Lung (tissue), 12 donors: ENCODE results near the gene LARP4B. TPM values are rescaled to one million over a fixed set of nuclear protein-coding genes. Genes with fewer than 3 reads are reported as not detected.

ENCODE experiments used
- ATAC-seq: fragments of 200-7000 bp; cut with Tn5 transposase; one replicate; pipeline ENCODE4 v1.9.1; 2020; ENCODE audit warnings: moderate number of reproducible peaks; ENCODE audit not compliant: insufficient read depth, low FRiP score
- DNase-seq, 3 donors: peaks; one replicate each; pipeline ENCODE4 v3.0.0-alpha.2; 2013 to 2017
- H3K27ac ChIP-seq, 2 donors: one replicate each; pipeline ENCODE4 v1.5.1; 2013; ENCODE audit warnings: mild to moderate bottlenecking in 2 of 2, moderate library complexity in 2 of 2, control low read depth in 1 of 2, inconsistent platforms in 1 of 2, low read depth in 1 of 2, low read length in 1 of 2
- H3K27me3 ChIP-seq, 3 donors: one replicate each; pipeline ENCODE4 v1.5.1; 2013; ENCODE audit warnings: low read length in 2 of 3; ENCODE audit not compliant: control insufficient read depth in 3 of 3, insufficient read depth in 3 of 3
- H3K36me3 ChIP-seq, 4 donors: one replicate each; pipeline ENCODE4 v1.5.1; 2013; ENCODE audit warnings: low read length in 4 of 4, mild to moderate bottlenecking in 1 of 4, moderate library complexity in 1 of 4; ENCODE audit not compliant: control insufficient read depth in 4 of 4, insufficient read depth in 4 of 4
- H3K4me1 ChIP-seq, 5 donors: one replicate each; pipeline ENCODE4 v1.5.1; 2013; ENCODE audit warnings: low read length in 5 of 5, mild to moderate bottlenecking in 2 of 5, moderate library complexity in 1 of 5; ENCODE audit not compliant: control insufficient read depth in 5 of 5, insufficient read depth in 5 of 5
- H3K4me3 ChIP-seq: one replicate; pipeline ENCODE4 v1.5.1; 2013; ENCODE audit warnings: mild to moderate bottlenecking, control low read depth, moderate library complexity
- H3K9ac ChIP-seq, 2 donors: one replicate each; pipeline ENCODE4 v1.5.1; 2013; ENCODE audit warnings: low read length in 2 of 2, control low read depth in 1 of 2; ENCODE audit not compliant: insufficient read depth in 1 of 2
- H3K9me3 ChIP-seq, 4 donors: one replicate each; pipeline ENCODE4 v1.5.1; 2013; ENCODE audit warnings: low read length in 3 of 4, mild to moderate bottlenecking in 1 of 4, moderate library complexity in 1 of 4; ENCODE audit not compliant: control insufficient read depth in 4 of 4, insufficient read depth in 3 of 4
- CTCF ChIP-seq: IDR thresholded peaks from 2 replicates; pipeline ENCODE4 v1.5.1; 2012; ENCODE audit warnings: mild to moderate bottlenecking; ENCODE audit errors: control extremely low read depth, extremely low read depth
- WGBS, 2 donors: extraction: QIAGEN DNeasy Blood & Tissue Kit; methylation state at CpG; one replicate each; pipeline ENCODE4 v1.1.7; 2013; 5-methylcytosine and 5-hydroxymethylcytosine counted together
- polyA plus RNA-seq, 2 donors: library from polyadenylated mRNA; stranded (reverse); fragments of 200-250 nt; gene quantifications; one replicate each; pipeline ENCODE4 v1.2.1, GENCODE V29; 2013
- total RNA-seq, 2 donors: library from RNA; depleted of rRNA in 1 of 2; stranded (reverse); fragments of >200 nt in 1 of 2; gene quantifications; one replicate each; pipeline ENCODE4 v1.2.1, GENCODE V29; 2014 to 2021
- donor health status: control.
- donor health status: control.
- donor health status: Bipolar disorder and iron deficiency.
- donor health status: healthy.
- donor health status: DM: yes; HTN: yes; CAD: no.

LARP4B gene
- total and polyA plus RNA-seq, 4 donors = 24.7 to 133 (median 66.9) TPM

GRCh38 chr10:784403-785088 is 147.0 kb downstream of the LARP4B start:
- H3K27me3 ChIP-seq = peaks cover 3 to 25% (median 4%) of the 10 kb centered on the region in 3 donors
- H3K4me1 ChIP-seq = peaks cover 0 to 16% (median 0%) of the 10 kb centered on the region in 5 donors
- H3K4me3 ChIP-seq = no peak overlapping the region
- H3K9me3 ChIP-seq = peaks cover 0 to 5% (median 0%) of the 10 kb centered on the region in 4 donors
- WGBS, 2 donors = 2 to 6% methylated on average over 40 to 47 of the region's 51 CpGs
- H3K36me3 ChIP-seq = no peaks in the 10 kb centered on the region
- DNase-seq (peak; percentile 69 to 76 (median 73)), ATAC-seq (peak; percentile 35)
- no peak overlapping the region for H3K9ac ChIP-seq
- H3K27ac ChIP-seq = no peak overlapping the region
- TF ChIP-seq CTCF = no peak

GRCh38 chr10:782751-783648 is 148.5 kb downstream of the LARP4B start:
- Histone ChIP-seq H3K36me3 (no peaks in the 10 kb centered on the region), H3K27ac (no peak overlapping the region), H3K4me1 (peaks cover 0 to 5% (median 0%) of the 10 kb centered on the region in 5 donors), H3K27me3 (peaks cover 3 to 25% (median 4%) of the 10 kb centered on the region in 3 donors), H3K4me3 (no peak overlapping the region), H3K9me3 (peaks cover 0 to 5% (median 0%) of the 10 kb centered on the region in 4 donors), H3K9ac (no peak overlapping the region)
- no peak for DNase-seq
- ATAC-seq = no peak
- no peak for TF ChIP-seq CTCF
- 77 to 84% methylated on average over 28 to 32 of the region's 32 CpGs for WGBS, 2 donors

GRCh38 chr10:780536-781524 is 150.7 kb downstream of the LARP4B start:
- no peak overlapping the region for H3K4me3 ChIP-seq
- no peak for DNase-seq
- no peaks in the 10 kb centered on the region for H3K36me3 ChIP-seq
- H3K27me3 ChIP-seq = peaks cover 3 to 25% (median 4%) of the 10 kb centered on the region in 3 donors
- no peak overlapping the region for H3K9ac ChIP-seq
- peaks cover 0 to 5% (median 0%) of the 10 kb centered on the region in 5 donors for H3K4me1 ChIP-seq
- H3K27ac ChIP-seq = no peak overlapping the region
- WGBS, 2 donors = 91 to 97% methylated on average over 21 of the region's 21 CpGs
- H3K9me3 ChIP-seq = peaks cover 0 to 5% (median 0%) of the 10 kb centered on the region in 4 donors
- TF ChIP-seq CTCF = no peak
- no peak for ATAC-seq
